HEK293 (cell line): Measurements from ENCODE around the gene RPL10A.

ENCODE experiments used
- CTCF ChIA-PET: fragments of 350-600 bp; formaldehyde crosslinking; extraction: SDS; loops from one replicate; lab custom pipeline; 2021; ENCODE audit warnings: antibody characterized with exemption; lab: Yijun Ruan, JAX
- POLR2A ChIA-PET: fragments of 300-600 bp; formaldehyde crosslinking; extraction: SDS; loops from one replicate; lab custom pipeline; 2020; ENCODE audit warnings: antibody characterized with exemption, inconsistent platforms; lab: Yijun Ruan, JAX
- H3K27ac ChIP-seq: fragments of 200-500 bp; sonication (Bioruptor generic); 2 replicates; pipeline ENCODE4 v1.5.1; 2014; ENCODE audit warnings: low read depth, low read length, control low read depth, inconsistent platforms; ENCODE audit errors: extremely low read depth
- H3K36me3 ChIP-seq, 2 experiments: fragments of 200-500 bp in 1 of 2; sonication (Bioruptor generic) in 1 of 2; 1 replicate in 1 of 2; 2 replicates in 1 of 2; pipeline ENCODE4 v1.5.1; 2014 to 2017; ENCODE audit warnings: inconsistent platforms in 2 of 2, low read length in 2 of 2; ENCODE audit not compliant: control insufficient read depth in 2 of 2, insufficient read depth in 1 of 2
- H3K4me1 ChIP-seq: fragments of 200-500 bp; sonication (Bioruptor generic); 2 replicates; pipeline ENCODE4 v1.5.1; 2014; ENCODE audit warnings: mild to moderate bottlenecking, low read length, inconsistent platforms; ENCODE audit not compliant: control insufficient read depth, insufficient read depth
- H3K4me3 ChIP-seq: 2 replicates; pipeline ENCODE4 v1.5.1; 2011; ENCODE audit warnings: low read depth, mild to moderate bottlenecking, control low read depth, low read length, moderate library complexity
- H3K9me3 ChIP-seq: fragments of 200-500 bp; sonication (Bioruptor generic); 2 replicates; pipeline ENCODE4 v1.5.1; 2014; ENCODE audit warnings: low read depth, low read length, inconsistent platforms; ENCODE audit not compliant: control insufficient read depth, insufficient read depth
- KLF16 ChIP-seq: fragments of 450-650 bp; formaldehyde crosslinking; IDR thresholded peaks from 2 replicates; pipeline ENCODE4 v1.5.1; 2017; ENCODE audit warnings: missing biosample characterization, missing genetic modification characterization
- KLF8 ChIP-seq: fragments of 450-650 bp; formaldehyde crosslinking; IDR thresholded peaks from 2 replicates; pipeline ENCODE4 v1.5.1; 2016; ENCODE audit warnings: missing biosample characterization, missing genetic modification characterization
- OSR2 ChIP-seq: fragments of 450-650 bp; formaldehyde crosslinking; IDR thresholded peaks from 2 replicates; pipeline ENCODE4 v1.5.1; 2016; ENCODE audit warnings: missing biosample characterization, missing genetic modification characterization
- REPIN1 ChIP-seq: fragments of 450-650 bp; formaldehyde crosslinking; IDR thresholded peaks from 2 replicates; pipeline ENCODE4 v1.5.1; 2017; ENCODE audit warnings: missing biosample characterization, missing genetic modification characterization, low read depth
- ZBTB11 ChIP-seq: fragments of 450-650 bp; formaldehyde crosslinking; conservative IDR thresholded peaks from 2 replicates; pipeline ENCODE4 v1.5.1; 2016; ENCODE audit warnings: low read depth, missing biosample characterization, missing genetic modification characterization
- ZBTB20 ChIP-seq: fragments of 450-650 bp; formaldehyde crosslinking; IDR thresholded peaks from 2 replicates; pipeline ENCODE4 v1.5.1; 2016; ENCODE audit warnings: missing biosample characterization, missing genetic modification characterization
- ZNF10 ChIP-seq: fragments of 450-650 bp; formaldehyde crosslinking; IDR thresholded peaks from 2 replicates; pipeline ENCODE4 v1.5.1; 2017; ENCODE audit warnings: missing biosample characterization, missing genetic modification characterization
- ZNF132 ChIP-seq: fragments of 450-650 bp; formaldehyde crosslinking; IDR thresholded peaks from 2 replicates; pipeline ENCODE4 v1.5.1; 2017; ENCODE audit warnings: missing biosample characterization, missing genetic modification characterization, borderline replicate concordance
- ZNF138 ChIP-seq: fragments of 450-650 bp; formaldehyde crosslinking; IDR thresholded peaks from 2 replicates; pipeline ENCODE4 v1.5.1; 2016; ENCODE audit warnings: missing biosample characterization, missing genetic modification characterization, borderline replicate concordance
- ZNF19 ChIP-seq: fragments of 450-650 bp; formaldehyde crosslinking; IDR thresholded peaks from 2 replicates; pipeline ENCODE4; 2016; ENCODE audit warnings: missing biosample characterization, missing genetic modification characterization, low read depth
- ZNF280C ChIP-seq: fragments of 450-650 bp; formaldehyde crosslinking; IDR thresholded peaks from 2 replicates; pipeline ENCODE4 v1.5.1; 2016; ENCODE audit warnings: missing biosample characterization, missing genetic modification characterization
- ZNF335 ChIP-seq: fragments of 450-650 bp; formaldehyde crosslinking; conservative IDR thresholded peaks from 2 replicates; pipeline ENCODE4 v1.5.1; 2016; ENCODE audit warnings: missing biosample characterization, missing genetic modification characterization
- ZNF37A ChIP-seq: fragments of 450-650 bp; IDR thresholded peaks from 2 replicates; pipeline ENCODE4 v1.5.1; 2018; ENCODE audit warnings: missing biosample characterization, missing genetic modification characterization
- ZNF398 ChIP-seq: fragments of 450-650 bp; formaldehyde crosslinking; IDR thresholded peaks from 2 replicates; pipeline ENCODE4 v1.5.1; 2017; ENCODE audit warnings: missing biosample characterization, missing genetic modification characterization
- ZNF433 ChIP-seq: fragments of 450-650 bp; formaldehyde crosslinking; IDR thresholded peaks from 2 replicates; pipeline ENCODE4 v1.5.1; 2016; ENCODE audit warnings: missing biosample characterization, missing genetic modification characterization, low read depth
- ZNF561 ChIP-seq: fragments of 450-650 bp; IDR thresholded peaks from 2 replicates; pipeline ENCODE4 v1.5.1; 2018; ENCODE audit warnings: missing biosample characterization, missing genetic modification characterization, borderline replicate concordance
- ZNF580 ChIP-seq: fragments of 450-650 bp; formaldehyde crosslinking; IDR thresholded peaks from 2 replicates; pipeline ENCODE4 v1.5.1; 2016; ENCODE audit warnings: missing biosample characterization, missing genetic modification characterization
- ZNF600 ChIP-seq: fragments of 450-650 bp; formaldehyde crosslinking; IDR thresholded peaks from 2 replicates; pipeline ENCODE4 v1.5.1; 2016; ENCODE audit warnings: missing biosample characterization, missing genetic modification characterization
- ZNF626 ChIP-seq: fragments of 450-650 bp; sonication (Bioruptor Pico); formaldehyde crosslinking; IDR thresholded peaks from 2 replicates; pipeline ENCODE4 v1.5.1; 2018; ENCODE audit warnings: missing biosample characterization, missing genetic modification characterization, inconsistent platforms
- ZNF658 ChIP-seq: fragments of 450-650 bp; formaldehyde crosslinking; IDR thresholded peaks from 2 replicates; pipeline ENCODE4; 2016; ENCODE audit warnings: missing biosample characterization, missing genetic modification characterization
- ZNF701 ChIP-seq: fragments of 450-650 bp; formaldehyde crosslinking; IDR thresholded peaks from 2 replicates; pipeline ENCODE4 v1.5.1; 2016; ENCODE audit warnings: missing biosample characterization, missing genetic modification characterization
- ZNF791 ChIP-seq: fragments of 450-650 bp; formaldehyde crosslinking; IDR thresholded peaks from 2 replicates; pipeline ENCODE4 v1.5.1; 2016; ENCODE audit warnings: missing biosample characterization, missing genetic modification characterization
- ZSCAN4 ChIP-seq: fragments of 450-650 bp; formaldehyde crosslinking; IDR thresholded peaks from 2 replicates; pipeline ENCODE4 v1.5.1; 2017; ENCODE audit warnings: missing biosample characterization, missing genetic modification characterization
- ZSCAN5A ChIP-seq: fragments of 450-650 bp; formaldehyde crosslinking; IDR thresholded peaks from 2 replicates; pipeline ENCODE4 v1.5.1; 2016; ENCODE audit warnings: missing biosample characterization, missing genetic modification characterization

The RPL10A gene

GRCh38 chr6:35489995-35490791 lies 22.0 kb downstream of the RPL10A start (continued):
- TF ChIP-seq ZNF280C (tag by site-specific recombination) (no peak), ZNF398 (tag by site-specific recombination) (peak; percentile 89), ZNF132 (tag by site-specific recombination) (no peak), ZSCAN4 (tag by site-specific recombination) (no peak), ZNF10 (no peak), KLF16 (tag by site-specific recombination) (0 out of 2 replicates have a peak, but pooled peaks have one; percentile 37), ZNF701 (tag by site-specific recombination) (no peak), ZNF791 (tag by site-specific recombination) (no peak), ZNF335 (tag by site-specific recombination) (peak; percentile 62), ZNF600 (tag by site-specific recombination) (no peak)

GRCh38 chr6:35490821-35491557 lies 22.8 kb downstream of the RPL10A start:
- Histone ChIP-seq H3K4me1 (peaks cover 21% of the 10 kb centered on the region), H3K9me3 (no peaks in the 10 kb centered on the region), H3K4me3 (no peak overlapping the region), H3K27ac (no peak overlapping the region), H3K36me3 (peaks cover 0 to 4% of the 10 kb centered on the region in 2 experiments; a peak in 1 of 3 replicates)
- CTCF ChIA-PET: interaction anchor here (0.6 to 1.2 kb wide), 3 partner anchors 23 to 495 kb away, joined by 3 to 4 read pairs (median 4); partner anchors contain the start of gene RPL10A
- POLR2A ChIA-PET: interaction anchor here (1.1 to 15.4 kb wide), 3 partner anchors 10 to 19 kb away, joined by 3 to 198 read pairs (median 3); partner anchors contain the start of gene RPL10A
- TF ChIP-seq ZNF626 (no peak), ZNF37A (tag by site-specific recombination) (no peak), ZBTB11 (tag by site-specific recombination) (no peak), ZNF132 (tag by site-specific recombination) (no peak), REPIN1 (tag by site-specific recombination) (no peak), OSR2 (tag by site-specific recombination) (no peak), ZNF138 (tag by site-specific recombination) (no peak), ZNF19 (tag by site-specific recombination) (no peak), ZSCAN5A (tag by site-specific recombination) (no peak), KLF8 (tag by site-specific recombination) (peak; percentile 47; the same call in 1 of the 2 replicates), ZNF561 (no peak), ZBTB20 (tag by site-specific recombination) (no peak), ZNF433 (tag by site-specific recombination) (no peak), ZNF658 (tag by site-specific recombination) (no peak), ZNF580 (tag by site-specific recombination) (no peak)
